IPS DF 19.7 (cell line): ENCODE measurements around the gene LGI4.
"Not testable (repeated sequence)": the region's sequence is repeated elsewhere in the genome, so short reads cannot be mapped to it uniquely, and the experiment has no call there.

Experiments used
- DNase-seq: peaks from one replicate; pipeline ENCODE4 v3.0.0-alpha.2; 2013; ENCODE audit warnings: low read depth, low spot score

Gene LGI4

DNA sequence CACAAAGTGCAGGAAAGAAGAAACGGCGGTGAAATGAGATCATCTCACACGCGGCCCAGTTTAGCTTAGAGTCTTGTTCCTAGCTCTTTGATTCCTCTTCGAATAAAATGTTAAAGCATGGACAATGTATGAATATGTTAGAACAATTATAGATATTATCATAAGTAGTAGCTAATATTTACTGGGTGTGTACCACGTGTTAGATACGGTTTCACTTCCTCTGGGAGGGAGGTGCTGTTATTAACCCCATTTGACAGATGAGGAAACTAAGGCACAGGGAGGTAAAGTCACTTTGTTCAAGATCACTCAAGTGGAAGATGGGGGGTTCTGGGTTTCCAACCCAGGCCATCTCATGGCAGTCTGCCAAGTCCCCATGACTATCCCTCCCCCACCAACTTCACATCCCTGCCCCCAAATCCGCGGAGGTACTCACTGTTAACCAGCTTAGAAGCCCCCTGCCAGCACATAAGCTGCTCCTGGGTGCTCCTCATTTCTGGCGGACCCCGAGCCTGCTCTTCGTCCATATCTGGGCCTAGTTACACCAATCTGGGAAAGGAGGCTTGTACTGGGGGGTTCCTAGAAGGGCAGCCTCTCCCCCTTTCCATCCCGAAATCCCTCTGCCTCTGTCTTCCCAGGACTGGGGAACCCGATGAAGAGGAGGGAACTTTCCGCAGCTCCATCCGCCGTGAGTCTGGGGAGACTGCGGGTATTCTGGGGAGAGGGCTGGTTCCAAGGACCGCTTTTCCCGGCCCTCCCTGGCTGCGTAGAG is 7.2 kb upstream of the LGI4 start:
- no peak for DNase-seq

DNA sequence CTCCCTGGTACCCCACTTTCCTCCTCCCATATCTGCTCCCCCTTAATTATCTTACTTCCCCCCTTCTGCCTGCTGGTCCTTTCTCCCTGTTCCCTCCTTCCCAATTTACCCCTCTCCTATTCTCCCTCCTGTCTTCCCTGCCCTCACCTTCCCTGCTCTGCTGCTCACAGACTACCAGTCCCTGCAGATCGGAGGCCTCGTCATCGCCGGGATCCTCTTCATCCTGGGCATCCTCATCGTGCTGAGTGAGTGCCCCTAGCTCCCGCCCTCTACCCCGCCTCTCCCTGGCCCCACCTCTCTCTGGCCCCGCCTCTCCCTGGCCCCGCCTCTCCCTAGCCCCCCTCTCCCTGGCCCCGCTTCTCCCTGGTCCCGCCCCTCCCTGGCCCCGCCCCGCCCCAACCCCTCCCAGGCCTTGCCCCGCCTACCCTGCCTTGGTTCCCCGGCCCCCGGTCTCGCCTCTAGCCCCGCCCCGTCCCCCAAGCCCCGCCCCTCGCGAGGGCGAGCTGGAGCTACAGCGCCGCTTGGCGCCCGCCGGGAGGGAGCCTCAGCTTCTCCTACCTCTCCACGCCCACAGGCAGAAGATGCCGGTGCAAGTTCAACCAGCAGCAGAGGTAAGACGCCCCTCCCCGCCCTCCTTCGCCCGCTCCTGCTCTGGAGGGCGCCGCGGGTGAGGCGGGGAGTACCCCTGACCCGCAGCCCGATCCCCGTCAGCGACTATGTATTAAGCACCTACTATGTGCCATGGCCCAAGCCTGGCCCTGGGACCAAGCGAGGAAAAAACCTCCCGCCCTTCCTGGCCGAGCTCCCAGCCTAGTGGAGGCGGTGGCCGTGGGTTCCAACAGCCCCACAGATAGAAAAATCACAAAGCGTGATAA is 6.3 kb upstream of the LGI4 start:
- no peak for DNase-seq

GRCh38 chr19:35140207-35140961 is 5.5 kb upstream of the LGI4 start:
- DNase-seq = no peak

GRCh38 chr19:35138305-35138892 is 3.5 kb upstream of the LGI4 start, which contains the start of gene FXYD1:
FXYD1 (plus strand) TSS chr19:35138824; CDS start chr19:35140080, 1,256 bp downstream.
- DNase-seq = no peak

- no peak for DNase-seq
Observed at GRCh38 chr19:35136977-35137702, 2.3 kb upstream of the LGI4 start.

- no peak for DNase-seq
Observed at GRCh38 chr19:35136231-35136630, 1.4 kb upstream of the LGI4 start.

- DNase-seq = no peak
Observed at GRCh38 chr19:35135389-35135909, 590 bp upstream of the LGI4 start.

DNA sequence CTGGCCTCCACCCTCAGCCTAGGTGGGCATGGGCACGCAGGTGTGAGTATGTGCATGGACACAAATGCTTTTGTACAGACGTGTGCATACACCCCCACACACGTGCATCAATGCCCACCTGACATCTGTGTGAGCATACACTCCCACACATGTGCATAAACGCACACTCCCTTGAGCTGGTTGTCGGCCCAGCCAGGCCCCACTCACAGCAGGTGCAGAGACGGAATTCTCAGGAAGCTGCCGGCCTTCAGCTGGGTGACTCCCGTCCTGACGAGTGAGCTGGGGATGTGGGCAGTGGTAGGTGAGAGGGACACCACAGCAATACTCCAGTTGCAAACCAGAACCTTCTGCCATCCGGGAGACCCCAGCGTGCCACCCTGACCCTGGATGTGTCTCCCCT is 1.0 kb downstream of the LGI4 start:
- no peak for DNase-seq

DNA sequence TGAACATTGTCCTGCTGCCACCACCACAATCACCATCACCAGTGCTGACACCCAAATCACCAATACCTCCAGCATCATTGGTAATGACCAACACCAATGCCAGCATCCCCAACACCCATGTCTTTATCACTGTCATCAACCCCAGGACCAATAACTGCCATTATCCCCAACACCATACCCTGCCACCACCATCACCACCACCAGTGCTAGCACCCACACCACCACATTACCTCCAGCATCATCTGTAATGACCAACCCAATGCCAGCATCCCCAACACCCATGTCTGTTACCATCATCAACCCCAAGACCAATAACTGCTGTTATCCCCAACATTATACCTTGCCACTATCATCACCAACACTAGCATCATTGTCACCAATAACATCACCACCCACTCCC is 2.6 kb downstream of the LGI4 start:
- no peak for DNase-seq

- DNase-seq = no peak
Observed at GRCh38 chr19:35130761-35131720, 3.8 kb downstream of the LGI4 start.

- DNase-seq = not testable (repeated sequence)
Observed at GRCh38 chr19:35129724-35130274, 5.1 kb downstream of the LGI4 start.

GRCh38 chr19:35128398-35129057 is 6.3 kb downstream of the LGI4 start:
- DNase-seq = no peak

- DNase-seq = no peak
Observed at GRCh38 chr19:35127871-35128270, 7.0 kb downstream of the LGI4 start.

DNA sequence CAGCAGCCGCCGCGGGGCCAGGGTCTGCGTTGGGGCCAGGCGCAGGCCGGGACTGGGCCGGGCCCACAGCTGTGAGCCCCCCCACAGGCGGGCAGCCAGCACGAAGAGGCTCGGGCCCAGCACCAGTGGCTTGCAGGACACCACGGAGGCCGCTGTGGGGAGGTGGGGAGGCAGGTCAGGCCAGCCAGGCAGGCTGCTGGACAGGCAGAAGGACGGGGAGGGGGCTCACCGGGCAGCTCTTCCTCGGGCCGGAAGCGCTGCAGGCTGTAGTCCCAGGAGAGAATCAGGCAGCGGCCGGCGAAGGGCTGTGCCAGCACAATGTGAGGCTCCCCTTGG is 8.3 kb downstream of the LGI4 start:
- no peak for DNase-seq

DNA sequence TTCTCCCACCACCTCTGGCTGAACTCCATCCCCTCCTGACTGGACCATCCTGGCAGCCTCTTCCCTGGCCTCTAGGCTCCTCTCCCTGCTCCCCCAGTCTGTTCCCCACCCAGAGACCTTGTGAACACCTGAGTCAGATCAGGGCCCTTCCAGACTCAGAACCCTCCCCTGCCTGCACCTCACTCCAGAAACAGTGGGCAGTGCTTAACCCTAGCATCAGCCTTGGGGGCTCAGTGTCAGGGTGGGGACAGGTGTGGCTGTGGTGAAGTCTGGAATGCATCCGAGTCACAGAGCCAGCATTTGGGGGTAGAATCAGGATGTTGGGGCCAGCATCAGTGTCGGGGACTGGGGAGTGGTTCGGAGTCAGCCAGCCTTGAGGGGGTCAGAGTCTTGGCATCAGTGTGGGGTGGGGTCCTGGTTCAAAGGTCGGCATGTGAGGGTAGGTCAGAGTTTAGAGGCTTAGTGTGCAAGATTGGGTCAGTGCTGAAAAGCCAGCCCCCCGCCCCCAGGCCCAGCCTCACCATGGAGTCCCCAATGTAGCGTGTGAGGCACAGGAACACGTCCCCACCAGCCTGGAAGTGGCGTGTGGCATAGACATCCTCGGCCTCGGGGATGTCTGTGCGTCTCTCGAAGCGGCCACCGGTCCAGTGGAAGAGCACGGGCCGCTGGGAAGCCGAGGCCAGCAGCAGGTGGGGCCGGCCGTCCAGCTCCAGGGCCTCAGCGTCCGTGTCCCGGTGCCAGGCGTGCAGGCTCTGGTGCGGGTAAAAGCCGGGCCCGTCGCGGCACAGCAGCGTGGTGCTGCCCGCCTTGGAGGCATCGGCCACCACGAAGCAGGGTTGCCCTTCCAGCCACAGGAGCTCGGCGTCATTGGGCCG is 8.9 kb downstream of the LGI4 start:
- no peak for DNase-seq

DNA sequence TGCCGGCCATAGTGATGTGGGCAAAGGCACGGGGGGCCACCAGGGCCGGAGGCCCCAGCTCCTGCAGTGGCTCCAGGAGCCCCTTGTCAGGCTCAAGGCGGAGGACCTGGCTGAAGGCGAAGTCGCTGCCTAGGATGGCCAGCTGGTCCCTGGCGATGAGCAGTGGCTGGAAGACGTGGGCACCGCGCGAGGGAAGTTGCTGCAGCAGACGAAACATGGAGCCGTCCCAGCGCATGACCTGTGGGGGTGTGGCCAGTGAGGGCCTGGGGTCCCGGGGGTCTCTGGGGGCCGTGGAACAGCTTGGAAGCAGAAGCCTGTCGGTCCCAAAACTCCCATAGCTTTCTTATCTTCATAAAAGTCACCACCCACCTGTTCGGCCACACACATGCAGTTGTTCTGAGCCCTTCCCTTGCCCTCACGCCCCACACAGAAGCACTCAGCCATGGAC is 9.6 kb downstream of the LGI4 start:
- DNase-seq = no peak

DNA sequence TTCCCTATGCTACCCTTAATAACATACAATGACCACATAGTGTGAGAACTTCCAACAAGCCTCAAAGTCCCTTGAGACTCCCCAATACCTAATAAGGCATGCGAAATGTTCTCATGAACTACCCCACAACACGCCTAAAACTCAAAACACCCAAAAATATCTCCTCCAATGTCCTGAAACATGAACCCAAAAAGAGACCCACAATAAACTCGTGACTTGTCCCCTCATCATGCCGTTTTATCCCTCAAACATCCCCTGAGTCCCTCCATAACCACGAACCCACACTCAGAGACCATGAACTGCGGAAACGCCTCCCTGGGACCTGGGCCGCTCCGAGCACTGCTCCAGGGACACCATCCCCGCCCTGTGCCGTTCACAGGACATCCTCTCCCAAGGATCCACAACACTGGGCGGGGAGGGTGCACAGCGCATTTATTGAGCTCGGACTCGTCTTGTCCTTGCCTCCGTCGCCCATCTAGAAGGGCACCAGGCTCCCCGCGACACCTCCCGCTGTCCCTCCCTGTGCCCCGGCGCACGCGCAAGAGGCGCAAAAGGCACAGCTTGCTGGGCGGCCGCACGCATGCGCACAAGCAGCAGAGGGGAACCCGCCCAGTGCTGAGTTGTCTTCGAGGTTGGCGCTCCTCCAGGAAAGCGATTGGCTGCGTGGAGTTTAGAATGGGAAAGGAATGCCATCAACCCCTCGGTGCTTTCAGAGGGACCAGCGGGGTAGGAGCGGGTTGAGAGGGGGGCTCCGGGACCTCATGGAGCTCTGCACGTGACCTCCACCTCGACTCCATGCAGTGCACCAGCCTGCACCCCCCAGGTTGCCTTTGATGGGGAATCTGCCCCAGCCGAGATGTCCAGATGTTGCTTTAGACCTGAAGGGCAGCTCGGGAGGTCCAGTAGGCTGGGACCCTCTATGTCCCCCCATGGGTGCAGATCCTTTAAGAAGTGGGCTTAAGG is 10.5 kb downstream of the LGI4 start:
- no peak for DNase-seq
